SU-DHL-6 (cell line): Measurements from ENCODE around the gene MUC15.

ENCODE experiments used
- H2AFZ ChIP-seq: fragments of 200-600 bp; sonication (generic); 2 replicates; pipeline ENCODE4 v1.6.1; 2014; ENCODE audit warnings: low read depth, mild to moderate bottlenecking, moderate library complexity, mixed read lengths, antibody characterized with exemption, low read length; ENCODE audit not compliant: severe bottlenecking
- H3F3A ChIP-seq: fragments of 200-600 bp; shearing (Covaris generic); 2 replicates; pipeline ENCODE4 v1.6.0; 2016; ENCODE audit warnings: antibody characterized with exemption, mild to moderate bottlenecking; ENCODE audit not compliant: insufficient read depth
- H3K27ac ChIP-seq: fragments of 200-600 bp; sonication (generic); 2 replicates; pipeline ENCODE4 v1.5.1; 2016; ENCODE audit warnings: low read depth, mild to moderate bottlenecking, low read length, moderate library complexity, mixed read lengths
- H3K27me3 ChIP-seq: fragments of 200-600 bp; sonication (generic), shearing (Covaris generic); 2 replicates; pipeline ENCODE4 v1.6.0; 2014; ENCODE audit warnings: mild to moderate bottlenecking, low read length
- H3K36me3 ChIP-seq: fragments of 200-600 bp; sonication (generic); 2 replicates; pipeline ENCODE4 v1.6.1; 2014; ENCODE audit warnings: mild to moderate bottlenecking, low read length, mixed read lengths
- H3K4me2 ChIP-seq: fragments of 300-600, 200-600 bp; shearing (Covaris generic), sonication (generic); 2 replicates; pipeline ENCODE4 v1.6.0; 2014; ENCODE audit warnings: low read length, low read depth, mild to moderate bottlenecking; ENCODE audit not compliant: poor library complexity, severe bottlenecking
- H3K4me3 ChIP-seq: fragments of 200-600 bp; sonication (generic); 2 replicates; pipeline ENCODE4 v1.5.1; 2014; ENCODE audit warnings: antibody characterized with exemption, low read length, mild to moderate bottlenecking, mixed read lengths; ENCODE audit not compliant: insufficient read depth, poor library complexity, severe bottlenecking
- H3K79me2 ChIP-seq: fragments of 200-600 bp; sonication (generic); 2 replicates; pipeline ENCODE4 v1.6.1; 2014; ENCODE audit warnings: mild to moderate bottlenecking, low read length, moderate library complexity; ENCODE audit not compliant: insufficient read depth
- H3K9ac ChIP-seq: fragments of 200-600 bp; sonication (generic); 2 replicates; pipeline ENCODE4 v1.7.0; 2014; ENCODE audit warnings: mild to moderate bottlenecking, low read length
- H3K9me2 ChIP-seq: fragments of 200-600 bp; sonication (generic); replicated peaks from 2 replicates; pipeline ENCODE4 v1.6.1; 2014; ENCODE audit warnings: low read length; ENCODE audit not compliant: insufficient read depth
- H3K9me3 ChIP-seq: fragments of 200-600 bp; sonication (generic); 2 replicates; pipeline ENCODE4 v1.6.1; 2014; ENCODE audit warnings: low read length, mixed read lengths; ENCODE audit not compliant: insufficient read depth
- H4K20me1 ChIP-seq: fragments of 200-600 bp; sonication (generic); 2 replicates; pipeline ENCODE4 v1.6.1; 2014; ENCODE audit warnings: low read depth, mild to moderate bottlenecking, antibody characterized with exemption, low read length, moderate library complexity, mixed read lengths
- CTCF ChIP-seq: fragments of 200-600 bp; sonication (generic); IDR thresholded peaks from one replicate; pipeline ENCODE4 v1.5.1; 2017; ENCODE audit warnings: antibody characterized with exemption, mild to moderate bottlenecking, low read length, moderate library complexity; ENCODE audit not compliant: insufficient read depth, poor library complexity, severe bottlenecking
- EZH2phosphoT487 ChIP-seq: fragments of 200-600 bp; sonication (generic), shearing (Covaris generic); conservative IDR thresholded peaks from 2 replicates; pipeline ENCODE4 v1.6.1; 2018; ENCODE audit warnings: mild to moderate bottlenecking, antibody characterized with exemption, low read length, moderate library complexity, mixed read lengths

Gene MUC15

GRCh38 chr11:26554455-26554854 lies 17.6 kb downstream of the MUC15 start:
- no peak overlapping the region for H3K9ac ChIP-seq
- H3F3A ChIP-seq: no peaks in the 10 kb centered on the region
- no peak overlapping the region for H3K4me2 ChIP-seq
- H3K79me2 ChIP-seq: no peaks in the 10 kb centered on the region
- no peak overlapping the region for H3K27ac ChIP-seq
- TF ChIP-seq EZH2phosphoT487 (no peak), CTCF (no peak)
- H3K9me2 ChIP-seq: no peaks in the 10 kb centered on the region
- H3K27me3 ChIP-seq: no peaks in the 10 kb centered on the region
- no peak overlapping the region for H3K4me3 ChIP-seq
- no peaks in the 10 kb centered on the region for H4K20me1 ChIP-seq
- no peaks in the 10 kb centered on the region for H3K9me3 ChIP-seq
- H3K36me3 ChIP-seq: no peaks in the 10 kb centered on the region
- no peak overlapping the region for H2AFZ ChIP-seq

GRCh38 chr11:26553182-26553581 lies 18.9 kb downstream of the MUC15 start:
- no peak overlapping the region for H3K27ac ChIP-seq
- no peak overlapping the region for H3K9ac ChIP-seq
- H3K79me2 ChIP-seq: no peaks in the 10 kb centered on the region
- no peak for TF ChIP-seq EZH2phosphoT487
- TF ChIP-seq CTCF: no peak
- no peak overlapping the region for H2AFZ ChIP-seq
- H3K27me3 ChIP-seq: no peaks in the 10 kb centered on the region; the same call in 1 of the 2 replicates
- no peaks in the 10 kb centered on the region for H3F3A ChIP-seq
- H3K9me2 ChIP-seq: no peaks in the 10 kb centered on the region
- H4K20me1 ChIP-seq: no peaks in the 10 kb centered on the region
- no peaks in the 10 kb centered on the region for H3K36me3 ChIP-seq
- H3K4me2 ChIP-seq: no peak overlapping the region
- H3K9me3 ChIP-seq: no peaks in the 10 kb centered on the region
- H3K4me3 ChIP-seq: no peak overlapping the region

GRCh38 chr11:26551186-26551801 lies 20.8 kb downstream of the MUC15 start:
- H3F3A ChIP-seq: no peaks in the 10 kb centered on the region
- H3K4me3 ChIP-seq: no peak overlapping the region
- no peaks in the 10 kb centered on the region for H3K79me2 ChIP-seq
- H3K9me2 ChIP-seq: no peaks in the 10 kb centered on the region
- no peaks in the 10 kb centered on the region; the same call in 1 of the 2 replicates for H3K27me3 ChIP-seq
- H3K36me3 ChIP-seq: no peaks in the 10 kb centered on the region
- H3K27ac ChIP-seq: no peak overlapping the region
- H3K4me2 ChIP-seq: no peak overlapping the region
- no peak overlapping the region for H3K9ac ChIP-seq
- no peaks in the 10 kb centered on the region for H4K20me1 ChIP-seq
- H3K9me3 ChIP-seq: no peaks in the 10 kb centered on the region
- TF ChIP-seq CTCF (no peak), EZH2phosphoT487 (no peak)
- no peak overlapping the region for H2AFZ ChIP-seq
